LNCaP clone FGC (cell line): Measurements from ENCODE around the gene C1QL1.
A peak's percentile ranks its signal among the peaks of the same experiment; 100 is the strongest.

ENCODE experiments used
- DNase-seq: peaks from one replicate; pipeline ENCODE4 v3.0.0-alpha.2; 2011; ENCODE audit warnings: low read depth
- H3K4me3 ChIP-seq: 2 replicates; pipeline ENCODE4 v1.5.1; 2011; ENCODE audit warnings: mild to moderate bottlenecking, low read depth, low read length, control low read depth
- TF ChIP-seq, protein P1 (sequence below): IDR thresholded peaks from 2 replicates; pipeline ENCODE4 v1.5.1; 2012; ENCODE audit warnings: mild to moderate bottlenecking; ENCODE audit not compliant: control insufficient read depth, insufficient read depth; ENCODE audit errors: extremely low read depth

The C1QL1 gene

DNA sequence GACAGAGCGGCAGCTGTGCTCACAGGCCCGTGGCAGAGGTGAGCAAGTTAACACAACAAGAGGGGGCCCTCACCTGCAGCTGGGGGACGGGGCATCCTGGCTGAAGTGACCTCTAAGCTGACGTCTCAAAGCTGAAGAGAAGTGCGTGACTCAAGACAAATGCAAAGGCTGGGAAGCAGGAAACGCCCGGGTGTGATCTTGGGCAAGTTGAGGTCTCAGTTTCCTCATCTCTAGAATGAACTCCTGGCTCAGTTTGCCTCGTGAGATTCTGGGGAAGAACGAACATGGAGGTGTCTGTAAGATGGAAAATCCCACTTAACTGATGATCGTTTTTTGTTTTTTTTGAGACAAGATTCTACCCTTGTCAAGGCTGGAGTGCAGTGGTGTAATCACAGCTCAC, 40.1 kb upstream of the C1QL1 start:
- H3K4me3 ChIP-seq = no peak overlapping the region
- TF ChIP-seq, protein P1, sequence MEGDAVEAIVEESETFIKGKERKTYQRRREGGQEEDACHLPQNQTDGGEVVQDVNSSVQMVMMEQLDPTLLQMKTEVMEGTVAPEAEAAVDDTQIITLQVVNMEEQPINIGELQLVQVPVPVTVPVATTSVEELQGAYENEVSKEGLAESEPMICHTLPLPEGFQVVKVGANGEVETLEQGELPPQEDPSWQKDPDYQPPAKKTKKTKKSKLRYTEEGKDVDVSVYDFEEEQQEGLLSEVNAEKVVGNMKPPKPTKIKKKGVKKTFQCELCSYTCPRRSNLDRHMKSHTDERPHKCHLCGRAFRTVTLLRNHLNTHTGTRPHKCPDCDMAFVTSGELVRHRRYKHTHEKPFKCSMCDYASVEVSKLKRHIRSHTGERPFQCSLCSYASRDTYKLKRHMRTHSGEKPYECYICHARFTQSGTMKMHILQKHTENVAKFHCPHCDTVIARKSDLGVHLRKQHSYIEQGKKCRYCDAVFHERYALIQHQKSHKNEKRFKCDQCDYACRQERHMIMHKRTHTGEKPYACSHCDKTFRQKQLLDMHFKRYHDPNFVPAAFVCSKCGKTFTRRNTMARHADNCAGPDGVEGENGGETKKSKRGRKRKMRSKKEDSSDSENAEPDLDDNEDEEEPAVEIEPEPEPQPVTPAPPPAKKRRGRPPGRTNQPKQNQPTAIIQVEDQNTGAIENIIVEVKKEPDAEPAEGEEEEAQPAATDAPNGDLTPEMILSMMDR = no peak
- no peak for DNase-seq

- no peak for DNase-seq
- TF ChIP-seq, protein P1 = 0 out of 2 replicates have a peak, but pooled peaks have one; percentile 6
- H3K4me3 ChIP-seq = no peak overlapping the region
These were observed 38.9 kb upstream of the C1QL1 start for GRCh38 chr17:45006927-45007461.

DNA sequence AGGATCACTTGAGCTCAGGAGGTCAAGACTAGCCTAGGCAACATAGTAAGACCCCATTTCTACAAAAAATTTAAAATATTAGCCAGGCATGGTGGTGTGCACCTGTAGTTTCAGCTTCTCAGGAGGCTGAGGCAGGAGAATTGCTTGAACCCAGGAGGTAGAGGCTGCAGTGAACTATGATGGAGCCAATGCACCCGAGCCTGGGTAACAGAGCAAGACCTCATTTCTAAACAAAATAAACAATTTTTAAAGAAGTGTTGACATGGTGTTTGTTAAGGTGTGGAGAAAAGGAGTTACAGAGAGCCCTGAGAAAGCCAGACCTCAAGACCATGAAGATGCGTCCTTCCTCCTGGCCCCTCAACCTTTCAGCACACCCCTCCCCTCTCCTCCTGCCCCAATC, 37.6 kb upstream of the C1QL1 start:
- TF ChIP-seq, protein P1 = no peak
- DNase-seq = no peak
- H3K4me3 ChIP-seq = no peak overlapping the region

- no peak for DNase-seq
- H3K4me3 ChIP-seq = no peak overlapping the region
- TF ChIP-seq, protein P1 = no peak
These were observed 36.3 kb upstream of the C1QL1 start for GRCh38 chr17:45004388-45004787.

- H3K4me3 ChIP-seq = no peak overlapping the region
- no peak for DNase-seq
- TF ChIP-seq, protein P1 = no peak
These were observed 35.8 kb upstream of the C1QL1 start for GRCh38 chr17:45003877-45004276.

GRCh38 chr17:45001310-45001709, 33.2 kb upstream of the C1QL1 start:
- no peak for DNase-seq
- TF ChIP-seq, protein P1 = no peak

GRCh38 chr17:44999433-44999832, 31.3 kb upstream of the C1QL1 start:
- TF ChIP-seq, protein P1 = no peak
- no peak for DNase-seq
- no peak overlapping the region for H3K4me3 ChIP-seq

More at GRCh38 chr17:45001310-45001709, 33.2 kb upstream of the C1QL1 start:
- H3K4me3 ChIP-seq = no peak overlapping the region
